Common myeloid progenitor, CD34-positive (primary cell): ENCODE data around the gene TRIM34.
"Not testable (repeated sequence)": the region's sequence is repeated elsewhere in the genome, so short reads cannot be mapped to it uniquely, and the experiment has no call there.

Experiments
- CTCF ChIA-PET: fragments of 350-600 bp; sonication (Branson Sonifier 250); formaldehyde crosslinking; loops from one replicate; lab custom pipeline; 2021; ENCODE audit warnings: antibody characterized with exemption; lab: Charles Lee
- POLR2A ChIA-PET: fragments of 350-600 bp; sonication (Branson Sonifier 250); formaldehyde crosslinking; loops from one replicate; lab custom pipeline; 2021; ENCODE audit warnings: antibody characterized with exemption; lab: Charles Lee
- DNase-seq, 3 donors: peaks; one replicate each; pipeline versions ENCODE4 v3.0.0 to v3.0.0-alpha.2; 2013
- H3K27ac ChIP-seq, 2 experiments: 1 replicate in 1 of 2; 2 replicates in 1 of 2; pipeline ENCODE4 v1.7.0; 2013; ENCODE audit warnings: inconsistent platforms in 2 of 2, low read length in 2 of 2, mild to moderate bottlenecking in 2 of 2, low read depth in 1 of 2, moderate library complexity in 1 of 2; ENCODE audit not compliant: severe bottlenecking in 2 of 2, insufficient read depth in 1 of 2, poor library complexity in 1 of 2
- H3K27me3 ChIP-seq, 5 experiments: replicated peaks in 2 of 5; 1 replicate in 3 of 5; 2 replicates in 2 of 5; pipeline versions ENCODE4 v1.6.1 to v1.7.0; 2013; ENCODE audit warnings: low read length in 4 of 5, mild to moderate bottlenecking in 2 of 5, moderate library complexity in 2 of 5, inconsistent platforms in 1 of 5; ENCODE audit not compliant: insufficient read depth in 5 of 5, control insufficient read depth in 4 of 5
- H3K36me3 ChIP-seq, 4 experiments: 1 replicate in 2 of 4; 2 replicates in 2 of 4; pipeline versions ENCODE4 v1.6.1 to v1.7.0; 2013; ENCODE audit warnings: low read length in 3 of 4, control low read depth in 1 of 4, mild to moderate bottlenecking in 1 of 4; ENCODE audit not compliant: control insufficient read depth in 4 of 4, insufficient read depth in 4 of 4
- H3K4me1 ChIP-seq, 4 experiments: 1 replicate in 3 of 4; 2 replicates in 1 of 4; pipeline versions ENCODE4 v1.6.1 to v1.7.1; 2013; ENCODE audit warnings: low read length in 3 of 4, mild to moderate bottlenecking in 3 of 4, control low read depth in 1 of 4, inconsistent platforms in 1 of 4, moderate library complexity in 1 of 4; ENCODE audit not compliant: control insufficient read depth in 4 of 4, insufficient read depth in 4 of 4; ENCODE audit errors: control extremely low read depth in 1 of 4
- H3K4me3 ChIP-seq, 7 experiments: 1 replicate in 4 of 7; 2 replicates in 3 of 7; pipeline versions ENCODE4 v1.5.1 to v1.7.0; 2013; ENCODE audit warnings: mild to moderate bottlenecking in 7 of 7, low read length in 6 of 7, moderate library complexity in 6 of 7, inconsistent platforms in 2 of 7, low read depth in 2 of 7, control low read depth in 1 of 7; ENCODE audit not compliant: insufficient read depth in 4 of 7, control insufficient read depth in 1 of 7; ENCODE audit errors: extremely low read depth in 1 of 7
- H3K9me3 ChIP-seq, 5 experiments: 1 replicate in 4 of 5; 2 replicates in 1 of 5; pipeline versions ENCODE4 v1.6.1 to v1.7.1; 2013; ENCODE audit warnings: low read length in 4 of 5, mild to moderate bottlenecking in 2 of 5, inconsistent platforms in 1 of 5, low read depth in 1 of 5, moderate library complexity in 1 of 5; ENCODE audit not compliant: control insufficient read depth in 4 of 5, insufficient read depth in 2 of 5; ENCODE audit errors: control extremely low read depth in 1 of 5
- WGBS: methylation state at CpG from one replicate; pipeline ENCODE4 v1.1.5; 2013; ENCODE audit not compliant: insufficient coverage; 5-methylcytosine and 5-hydroxymethylcytosine counted together

TRIM34 gene

DNA sequence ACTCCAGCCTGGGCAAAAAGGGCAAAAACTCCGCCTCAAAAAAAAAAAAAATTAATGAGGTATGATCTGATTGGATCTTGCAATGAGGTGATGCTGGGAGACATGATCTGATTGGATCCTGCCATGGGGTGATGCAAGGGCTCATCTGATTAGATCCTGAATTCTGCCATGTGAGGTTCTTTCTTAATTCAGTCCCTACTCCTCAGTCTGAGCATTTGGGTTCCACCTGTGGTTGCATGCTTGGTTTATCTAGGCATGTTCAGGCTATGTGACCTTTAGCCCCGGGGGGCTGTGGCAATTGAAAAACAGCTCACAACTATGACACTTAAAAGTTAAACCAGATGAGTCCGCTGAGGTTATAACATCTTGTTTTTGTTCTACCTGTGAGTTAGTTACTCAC, 33.2 kb upstream of the TRIM34 start:
- Histone ChIP-seq H3K9me3 (no peaks in the 10 kb centered on the region), H3K27me3 (no peaks in the 10 kb centered on the region), H3K4me1 (peaks cover under 1 to 2% (median 2%) of the 10 kb centered on the region in 4 experiments), H3K27ac (no peak overlapping the region), H3K36me3 (no peaks in the 10 kb centered on the region), H3K4me3 (no peak overlapping the region)
- WGBS: 79% methylated on average over 2 of the region's 3 CpGs
- no peak for DNase-seq
- ChIA-PET POLR2A (no interaction called here), CTCF (interaction anchor here (0.6 kb wide), 1 partner anchor 403 kb away, joined by 3 read pairs; no protein-coding TSS in a partner anchor)

DNA sequence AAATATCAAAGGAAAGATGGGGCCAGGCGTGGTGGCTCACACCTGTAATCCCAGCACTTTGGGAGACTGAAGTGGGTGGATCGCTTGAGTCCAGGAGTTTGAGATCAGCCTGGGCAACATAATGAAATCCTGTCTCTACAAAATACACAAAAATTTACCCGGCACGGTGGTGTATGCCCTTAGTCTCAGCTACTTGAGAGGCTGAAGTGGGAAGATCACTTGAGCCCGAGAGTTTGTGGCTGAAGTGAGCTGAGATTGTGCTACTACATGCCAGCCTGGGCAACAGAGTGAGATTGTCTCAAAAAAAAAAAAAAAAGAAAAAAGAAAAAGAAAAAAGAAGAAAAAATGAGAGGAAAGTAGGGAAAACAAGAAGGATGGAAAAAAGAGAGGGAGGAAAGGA, 32.2 kb upstream of the TRIM34 start:
- no peaks in the 10 kb centered on the region for H3K27me3 ChIP-seq
- no peaks in the 10 kb centered on the region for H3K36me3 ChIP-seq
- no peaks in the 10 kb centered on the region for H3K9me3 ChIP-seq
- no peak overlapping the region for H3K27ac ChIP-seq
- H3K4me3 ChIP-seq: no peak overlapping the region
- CTCF ChIA-PET: no interaction called here
- 67% methylated on average over 3 of the region's 5 CpGs for WGBS
- POLR2A ChIA-PET: no interaction called here
- no peak for DNase-seq
- peaks cover 5 to 12% (median 9%) of the 10 kb centered on the region in 4 experiments for H3K4me1 ChIP-seq

DNA sequence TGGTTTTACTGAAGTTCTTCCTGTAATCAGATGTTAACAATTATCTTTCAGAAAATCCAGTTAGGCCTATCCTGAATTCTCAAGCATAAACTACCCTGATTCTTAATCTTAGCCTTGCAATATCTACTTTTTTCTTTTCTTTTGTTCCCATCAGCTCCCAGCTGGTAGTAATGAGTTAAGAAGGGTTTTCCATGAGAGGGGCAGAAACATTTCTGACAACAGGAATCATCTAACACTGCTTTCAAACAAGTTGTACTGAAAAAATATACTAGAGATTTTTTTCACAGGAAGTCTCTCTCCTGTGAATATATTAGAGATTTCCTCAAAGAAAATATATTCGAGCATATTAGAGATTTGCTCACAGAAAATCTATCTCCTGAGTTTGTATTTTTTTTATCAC, 31.7 kb upstream of the TRIM34 start:
- no peak overlapping the region for H3K27ac ChIP-seq
- DNase-seq: no peak
- H3K4me3 ChIP-seq: no peak overlapping the region
- H3K4me1 ChIP-seq: peaks cover 7 to 17% (median 11%) of the 10 kb centered on the region in 4 experiments
- CTCF ChIA-PET: no interaction called here
- H3K27me3 ChIP-seq: no peaks in the 10 kb centered on the region
- no peaks in the 10 kb centered on the region for H3K9me3 ChIP-seq
- no peaks in the 10 kb centered on the region for H3K36me3 ChIP-seq
- WGBS: no CpG with 5 or more reads among the region's 1 CpG
- POLR2A ChIA-PET: no interaction called here

GRCh38 chr11:5596607-5597201, 28.1 kb upstream of the TRIM34 start, which contains the start of gene TRIM6:
TSS of gene TRIM6 (plus strand) at chr11:5596637. CDS start at chr11:5596898, 261 bp downstream.
- H3K4me3 ChIP-seq: peak within 1 kb of the TSS; percentile 56 to 91 (median 77)
- H3K27me3 ChIP-seq: no peaks in the 10 kb centered on the region
- H3K36me3 ChIP-seq: no peaks in the 10 kb centered on the region
- peaks cover 10 to 29% (median 13%) of the 10 kb centered on the region in 4 experiments for H3K4me1 ChIP-seq
- CTCF ChIA-PET: interaction anchor here (1.4 kb wide), 1 partner anchor 210 kb away, joined by 4 read pairs; no protein-coding TSS in a partner anchor
- H3K27ac ChIP-seq: peak within 1 kb of the TSS in 1 of 2 experiments; percentile 71
- 3% methylated on average over 15 of the region's 20 CpGs for WGBS
- POLR2A ChIA-PET: no interaction called here
- no peaks in the 10 kb centered on the region for H3K9me3 ChIP-seq
- peak; percentile 36 to 62 (median 52) for DNase-seq

DNA sequence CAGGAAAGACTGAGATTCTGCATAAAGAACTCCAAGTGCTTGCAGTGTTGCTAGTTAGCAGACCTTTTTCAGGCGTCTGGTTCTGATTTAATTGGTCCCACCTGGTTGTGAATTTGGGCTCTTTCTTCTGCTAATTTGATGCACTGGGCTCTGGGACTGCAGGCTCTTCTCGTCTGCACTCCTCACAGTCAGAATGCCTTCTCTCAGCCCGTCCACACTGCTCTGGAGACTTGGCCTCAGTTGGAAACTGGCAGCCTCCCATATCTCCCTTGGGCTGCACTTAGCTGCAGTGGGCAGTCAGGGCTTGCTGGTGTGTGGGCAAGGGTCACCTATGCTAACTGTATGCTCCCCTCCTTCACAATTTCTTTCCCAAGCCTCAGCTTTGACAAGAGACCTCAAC, 26.8 kb upstream of the TRIM34 start:
- DNase-seq: no peak
- no peaks in the 10 kb centered on the region for H3K9me3 ChIP-seq
- 87% methylated on average over 3 of the region's 3 CpGs for WGBS
- H3K4me1 ChIP-seq: peaks cover 10 to 29% (median 13%) of the 10 kb centered on the region in 4 experiments
- peak overlapping the region in 2 of 7 experiments; percentile 51 to 66 for H3K4me3 ChIP-seq
- no peak overlapping the region for H3K27ac ChIP-seq
- peaks cover 0 to 1% (median 0%) of the 10 kb centered on the region in 4 experiments for H3K36me3 ChIP-seq
- CTCF ChIA-PET: interaction anchor here (1.4 to 1.9 kb wide), 2 partner anchors 11 to 293 kb away, joined by 4 to 5 read pairs; no protein-coding TSS in a partner anchor
- POLR2A ChIA-PET: no interaction called here
- H3K27me3 ChIP-seq: no peaks in the 10 kb centered on the region

GRCh38 chr11:5600374-5600851, 24.4 kb upstream of the TRIM34 start:
- POLR2A ChIA-PET: interaction anchor here (0.5 kb wide), 1 partner anchor 27 kb away, joined by 7 read pairs; no protein-coding TSS in a partner anchor
- H3K9me3 ChIP-seq: no peaks in the 10 kb centered on the region
- CTCF ChIA-PET: interaction anchor here (0.6 to 3.1 kb wide), 12 partner anchors 11 to 293 kb away, joined by 3 to 9 read pairs (median 4); partner anchors contain the start of genes OR52E5, TRIM22, TRIM34 and TRIM5
- H3K27ac ChIP-seq: no peak overlapping the region
- H3K4me1 ChIP-seq: peaks cover 10 to 29% (median 13%) of the 10 kb centered on the region in 4 experiments
- H3K36me3 ChIP-seq: peaks cover 0 to 17% (median 4%) of the 10 kb centered on the region in 4 experiments
- DNase-seq: peak; percentile 87 to 92 (median 91)
- 68% methylated on average over 8 of the region's 9 CpGs for WGBS
- H3K4me3 ChIP-seq: no peak overlapping the region
- no peaks in the 10 kb centered on the region for H3K27me3 ChIP-seq

DNA sequence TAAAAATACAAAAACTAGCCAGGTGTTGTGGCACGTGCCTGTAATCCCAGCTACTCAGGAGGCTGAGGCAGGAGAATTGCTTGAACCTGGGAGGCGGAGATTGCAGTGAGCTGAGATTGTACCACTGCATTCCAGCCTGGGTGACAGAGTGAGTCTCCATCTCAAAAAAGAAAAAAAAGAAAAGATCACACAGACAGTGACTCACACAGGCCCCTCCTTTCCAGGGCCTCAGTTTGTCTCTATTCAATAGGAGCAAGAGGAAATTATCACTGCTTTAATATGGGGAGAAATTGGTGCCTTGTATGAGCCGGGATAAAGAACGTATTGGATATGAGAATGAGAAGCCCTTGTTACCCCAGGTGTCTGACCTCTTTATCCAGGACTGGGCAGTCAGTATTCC, 22.0 kb upstream of the TRIM34 start:
- POLR2A ChIA-PET: not testable (repeated sequence)
- CTCF ChIA-PET: interaction anchor here (1.0 to 2.5 kb wide), 4 partner anchors 10 to 760 kb away, joined by 3 to 7 read pairs (median 3); partner anchors contain the start of gene OR52N2
- WGBS: 90% methylated on average over 2 of the region's 4 CpGs

More for the DNA sequence above, 22.0 kb upstream of the TRIM34 start:
- Histone ChIP-seq H3K36me3 (peaks cover 0 to 24% (median 7%) of the 10 kb centered on the region in 4 experiments), H3K4me1 (peaks cover 3 to 16% (median 4%) of the 10 kb centered on the region in 4 experiments)
- not testable (repeated sequence) for H3K9me3 ChIP-seq, H3K27me3 ChIP-seq, H3K27ac ChIP-seq, DNase-seq, H3K4me3 ChIP-seq
